Stimulated activated CD8-positive, alpha-beta memory T cell treated with anti-CD3 and anti-CD28 coated beads, Interleukin-12 subunit alpha, Interleukin-12 subunit beta, amount 100 ng/mL, for 24 hours (primary cell): Measurements from ENCODE around the gene TBL2.
"Not testable (repeated sequence)": the region's sequence is repeated elsewhere in the genome, so short reads cannot be mapped to it uniquely, and the experiment has no call there.

Source experiments
- DNase-seq: peaks from one replicate; pipeline ENCODE4 v3.0.0-alpha.2; 2020; ENCODE audit errors: extremely low read depth

The TBL2 gene, protein sequence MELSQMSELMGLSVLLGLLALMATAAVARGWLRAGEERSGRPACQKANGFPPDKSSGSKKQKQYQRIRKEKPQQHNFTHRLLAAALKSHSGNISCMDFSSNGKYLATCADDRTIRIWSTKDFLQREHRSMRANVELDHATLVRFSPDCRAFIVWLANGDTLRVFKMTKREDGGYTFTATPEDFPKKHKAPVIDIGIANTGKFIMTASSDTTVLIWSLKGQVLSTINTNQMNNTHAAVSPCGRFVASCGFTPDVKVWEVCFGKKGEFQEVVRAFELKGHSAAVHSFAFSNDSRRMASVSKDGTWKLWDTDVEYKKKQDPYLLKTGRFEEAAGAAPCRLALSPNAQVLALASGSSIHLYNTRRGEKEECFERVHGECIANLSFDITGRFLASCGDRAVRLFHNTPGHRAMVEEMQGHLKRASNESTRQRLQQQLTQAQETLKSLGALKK

GRCh38 chr7:73578342-73579128 lies at the start of gene TBL2:
Gene TBL2, minus strand, starts transcription at chr7:73578579. Its CDS starts 30 bp downstream, at chr7:73578549.
- peak; percentile 95 for DNase-seq

GRCh38 chr7:73626814-73627213 lies 48.4 kb upstream of the TBL2 start:
- DNase-seq: no peak

- DNase-seq: no peak
These were observed 46.9 kb upstream of the TBL2 start for GRCh38 chr7:73625276-73625675.

DNA sequence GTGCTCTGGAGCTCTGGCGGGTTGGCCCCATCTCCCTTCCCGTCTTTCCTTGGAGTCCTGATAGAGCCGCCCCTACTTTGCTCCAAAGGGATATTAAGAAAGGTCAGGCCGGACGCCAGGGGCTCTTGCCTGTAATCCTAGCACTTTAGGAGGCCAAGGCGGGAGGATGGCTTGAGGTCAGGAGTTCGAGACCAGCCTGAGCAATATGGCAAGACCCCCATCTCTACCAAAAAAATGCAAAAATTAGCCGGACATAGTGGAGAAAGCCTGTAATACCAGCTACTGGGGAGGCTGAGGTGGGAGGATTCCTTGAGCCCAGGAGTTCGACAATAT lies 46.3 kb upstream of the TBL2 start:
- DNase-seq: no peak

GRCh38 chr7:73623798-73624668 lies 45.7 kb upstream of the TBL2 start, which contains the start of gene MLXIPL:
Gene MLXIPL, minus strand, starts transcription at chr7:73624522. Its CDS starts 30 bp downstream, at chr7:73624492.
- peak; percentile 39 for DNase-seq

- DNase-seq: no peak
These were observed 44.8 kb upstream of the TBL2 start for GRCh38 chr7:73622909-73623797.

GRCh38 chr7:73622527-73622908 lies 44.1 kb upstream of the TBL2 start:
- no peak for DNase-seq

DNA sequence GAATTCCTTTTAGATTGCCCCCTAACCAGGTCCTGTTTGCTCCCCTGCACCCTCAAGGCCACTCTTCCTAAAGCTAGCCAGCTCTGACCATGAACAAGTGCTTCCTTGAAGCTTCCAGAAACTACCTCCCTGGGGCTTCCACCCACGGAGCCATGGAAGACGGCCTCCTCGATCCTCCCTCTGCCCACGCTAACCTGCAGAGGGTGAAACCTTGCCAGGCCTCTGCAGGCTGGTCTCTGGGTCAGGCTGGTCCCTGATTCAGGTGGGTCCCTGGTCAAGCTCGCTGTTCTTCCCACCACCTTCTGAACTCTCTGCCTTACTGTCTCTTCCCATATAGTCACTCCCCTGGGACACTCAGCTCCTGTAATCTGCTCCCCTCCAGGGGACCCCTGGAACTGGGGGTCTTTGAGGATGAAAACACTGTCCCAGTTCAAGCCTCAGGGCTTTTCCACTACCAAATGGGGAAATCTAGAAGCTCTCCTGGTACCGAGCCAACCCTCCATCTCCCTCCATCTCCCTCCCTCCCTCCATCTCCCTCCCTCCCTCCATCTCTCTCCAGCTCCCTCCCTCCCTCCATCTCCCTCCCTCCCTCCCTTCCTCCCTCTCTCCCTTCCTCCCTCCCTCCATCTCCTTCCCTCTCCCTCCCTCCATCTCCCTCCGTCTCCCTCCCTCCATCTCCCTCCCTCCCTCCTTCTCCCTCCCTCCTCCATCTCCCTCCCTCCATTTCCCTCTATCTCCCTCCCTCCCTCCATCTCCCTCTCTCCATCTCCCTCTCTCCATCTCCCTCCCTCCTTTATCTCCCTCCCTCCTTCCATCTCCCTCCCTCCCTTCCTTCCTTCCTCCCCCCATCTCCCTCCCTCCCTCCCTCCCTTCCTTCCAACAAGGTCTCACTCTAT lies 43.0 kb upstream of the TBL2 start:
- no peak for DNase-seq

DNA sequence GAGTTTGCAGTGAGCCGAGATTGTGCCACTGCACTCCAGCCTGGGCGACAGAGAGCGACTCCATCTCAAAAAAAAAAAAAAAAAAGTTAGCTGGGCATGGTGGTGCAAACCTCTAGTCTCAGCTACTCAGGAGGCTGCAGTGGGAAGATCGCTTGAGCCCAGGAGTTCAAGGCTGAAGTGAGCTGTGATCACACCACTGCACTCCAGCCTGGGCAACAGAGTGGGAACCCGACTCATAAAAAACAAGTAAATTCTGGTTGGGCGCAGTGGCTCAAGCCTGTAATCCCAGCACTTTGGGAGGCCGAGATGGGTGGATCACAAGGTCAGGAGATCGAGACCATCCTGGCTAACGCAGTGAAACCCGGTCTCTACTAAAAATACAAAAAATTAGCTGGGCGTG lies 41.0 kb upstream of the TBL2 start:
- not testable (repeated sequence) for DNase-seq

DNA sequence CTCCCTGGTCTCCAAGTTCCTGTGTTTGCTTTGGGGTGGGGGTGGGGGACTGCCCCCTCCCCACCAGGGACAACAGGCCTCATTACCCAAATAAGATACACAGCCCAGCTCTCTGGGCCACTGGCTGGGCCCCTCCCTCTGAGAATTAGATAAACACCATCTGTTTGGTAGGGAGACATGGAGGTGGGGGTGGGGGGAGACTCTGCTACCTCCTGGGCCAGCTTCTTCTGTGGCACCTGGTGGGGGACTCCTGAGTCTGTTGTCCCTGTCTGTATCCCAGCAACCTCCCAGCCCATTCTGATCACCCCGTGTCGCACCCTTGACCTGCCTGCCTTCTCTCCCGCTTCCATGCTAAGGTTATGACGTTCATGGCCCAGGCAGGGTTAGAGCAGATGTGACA lies 40.2 kb upstream of the TBL2 start:
- no peak for DNase-seq

DNA sequence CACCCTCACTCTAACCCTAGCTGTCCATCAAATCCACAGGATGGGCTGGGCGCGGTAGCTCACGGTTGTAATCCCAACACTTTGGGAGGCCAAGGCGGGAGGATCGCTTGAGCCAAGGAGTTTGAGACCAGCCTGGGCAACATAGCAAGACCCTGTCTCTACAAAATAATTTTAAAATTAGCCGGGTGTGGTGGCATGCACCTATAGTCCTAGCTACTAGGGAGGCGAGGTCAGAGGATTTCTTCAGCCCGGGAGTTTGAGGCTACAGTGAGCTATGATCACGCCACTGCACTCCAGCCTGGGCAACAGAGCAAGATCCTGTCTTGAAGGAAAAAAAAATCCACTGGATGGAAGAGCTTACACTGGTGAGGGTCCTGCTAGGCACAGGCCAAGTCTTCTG lies 39.1 kb upstream of the TBL2 start:
- not testable (repeated sequence) for DNase-seq

- DNase-seq: no peak
These were observed 37.5 kb upstream of the TBL2 start for GRCh38 chr7:73615886-73616285.

DNA sequence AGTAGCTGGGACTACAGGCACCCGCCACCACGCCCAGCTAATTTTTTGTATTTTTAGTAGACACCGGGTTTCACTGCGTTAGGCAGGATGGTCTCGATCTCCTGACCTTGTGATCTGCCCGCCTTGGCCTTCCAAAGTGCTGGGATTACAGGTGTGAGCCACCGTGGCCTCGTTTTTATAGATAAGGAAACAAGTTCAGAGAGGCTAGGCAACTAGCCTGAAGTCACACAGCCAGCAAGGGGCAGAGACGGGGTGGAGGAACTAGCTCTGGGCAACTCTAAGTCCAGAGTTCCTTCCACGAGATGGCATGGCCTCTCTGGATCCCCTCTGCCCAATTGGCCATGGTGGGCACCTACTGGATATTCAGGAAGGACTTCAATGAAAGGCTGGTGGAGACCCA lies 36.6 kb upstream of the TBL2 start:
- DNase-seq: not testable (repeated sequence)

DNA sequence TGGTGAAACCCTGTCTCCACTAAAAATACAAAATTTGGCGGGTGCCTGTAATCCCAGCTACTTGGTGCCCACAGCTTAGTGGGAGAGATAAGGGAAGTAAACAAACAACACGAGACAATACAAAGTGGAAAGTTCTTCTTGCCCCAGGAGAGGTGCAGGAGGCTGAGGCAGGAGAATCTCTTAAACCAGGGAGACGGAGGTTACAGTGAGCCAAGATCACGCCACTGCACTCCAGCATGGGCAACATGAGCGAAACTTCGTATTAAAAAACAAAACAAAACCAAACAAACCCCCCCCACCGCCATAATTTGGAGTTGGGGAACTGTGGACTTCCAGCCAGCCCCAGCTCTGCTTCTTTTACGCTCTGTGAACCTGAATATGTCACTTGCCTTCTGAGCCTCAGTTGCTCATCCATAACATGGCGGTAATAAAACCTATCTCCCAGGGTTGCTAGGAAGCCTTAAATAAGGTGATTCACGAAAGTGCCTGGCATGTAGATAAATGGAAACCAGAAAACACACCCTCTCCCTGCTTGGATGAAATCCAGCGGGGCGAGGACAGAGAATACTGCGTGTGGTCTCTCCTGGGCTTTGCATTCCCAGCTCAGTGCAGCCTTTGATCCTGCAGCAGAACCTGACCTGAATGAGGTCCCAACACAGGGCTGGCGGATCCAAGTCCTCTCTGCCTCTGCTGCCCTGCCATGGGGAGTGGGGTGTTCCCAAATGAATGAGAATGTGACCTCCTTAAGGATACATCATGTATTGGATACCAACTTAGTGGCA lies 35.8 kb upstream of the TBL2 start:
- DNase-seq: no peak

DNA sequence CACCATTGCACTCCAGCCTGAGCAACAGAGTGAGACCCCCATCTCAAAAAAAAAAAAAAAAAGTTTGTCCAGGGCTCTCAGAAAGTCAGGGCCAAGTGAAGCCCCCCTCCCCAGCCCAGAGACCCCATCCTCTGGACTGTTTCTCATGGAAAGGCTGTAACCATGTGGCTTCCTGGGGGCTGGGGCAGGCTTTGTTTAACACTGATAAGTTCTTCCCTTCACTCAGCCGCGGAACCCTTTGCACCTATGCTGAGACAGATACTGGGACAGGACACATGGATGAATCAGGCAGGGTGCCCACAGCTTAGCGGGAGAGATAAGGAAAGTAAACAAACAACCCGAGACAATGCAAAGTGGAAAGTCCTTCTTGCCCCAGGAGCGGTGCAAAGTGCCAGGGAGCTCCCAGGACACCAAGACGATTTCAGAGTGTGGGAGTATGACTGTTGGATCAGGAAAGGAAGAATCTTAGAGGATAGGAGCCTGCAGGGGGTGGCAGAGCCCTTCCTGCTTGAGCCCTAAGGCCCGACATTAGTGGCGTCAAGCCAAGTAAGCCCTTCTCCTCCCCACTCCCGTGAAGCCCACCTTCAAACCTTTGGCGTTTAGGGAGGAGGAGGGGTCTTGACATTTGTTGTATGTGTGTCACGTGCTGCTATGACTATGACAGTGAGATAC lies 34.4 kb upstream of the TBL2 start:
- DNase-seq: no peak

GRCh38 chr7:73611017-73611555 lies 32.7 kb upstream of the TBL2 start:
- DNase-seq: no peak

- DNase-seq: no peak
These were observed 31.7 kb upstream of the TBL2 start for GRCh38 chr7:73610105-73610504.

DNA sequence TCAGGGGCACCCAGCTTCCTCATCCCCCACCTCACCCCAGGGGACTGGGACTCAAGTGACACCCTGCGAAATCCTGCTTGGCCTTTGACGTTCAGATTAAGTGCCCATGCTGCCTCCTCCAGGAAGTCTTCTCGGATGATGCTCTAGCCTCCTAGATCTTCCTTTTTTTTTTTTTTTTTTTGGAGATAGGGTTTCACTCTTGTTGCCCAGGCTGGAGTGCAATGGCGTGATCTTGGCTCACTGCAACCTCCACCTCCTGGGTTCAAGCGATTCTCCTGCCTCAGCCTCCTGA lies 29.3 kb upstream of the TBL2 start:
- not testable (repeated sequence) for DNase-seq
